Adipocyte (in vitro differentiated cells): Measurements from ENCODE around the gene RERE.

Source experiments
- DNase-seq: peaks from one replicate; pipeline ENCODE4 v3.0.0-alpha.2; 2015; ENCODE audit warnings: low read depth
- H3K27me3 ChIP-seq: replicated peaks from 2 replicates; pipeline ENCODE4 v1.7.0; 2013; ENCODE audit warnings: mild to moderate bottlenecking, low read length, moderate library complexity; ENCODE audit not compliant: control insufficient read depth, insufficient read depth
- H3K36me3 ChIP-seq: 2 replicates; pipeline ENCODE4 v1.7.0; 2013; ENCODE audit warnings: low read length, mild to moderate bottlenecking, moderate library complexity; ENCODE audit not compliant: control insufficient read depth, insufficient read depth, severe bottlenecking
- H3K4me1 ChIP-seq: 2 replicates; pipeline ENCODE4 v1.7.0; 2013; ENCODE audit warnings: mild to moderate bottlenecking, low read length, moderate library complexity; ENCODE audit not compliant: control insufficient read depth, insufficient read depth
- H3K4me3 ChIP-seq: 2 replicates; pipeline ENCODE4 v1.7.0; 2013; ENCODE audit warnings: mild to moderate bottlenecking, low read length, moderate library complexity
- H3K9ac ChIP-seq: 2 replicates; pipeline ENCODE4 v1.7.0; 2013; ENCODE audit warnings: mild to moderate bottlenecking, low read length, moderate library complexity
- H3K9me3 ChIP-seq: 2 replicates; pipeline ENCODE4 v1.7.0; 2013; ENCODE audit warnings: mild to moderate bottlenecking, low read length, moderate library complexity; ENCODE audit not compliant: control insufficient read depth

RERE gene

GRCh38 chr1:8572106-8572505 is 245.3 kb downstream of the RERE start:
- H3K4me3 ChIP-seq: no peak overlapping the region
- H3K9ac ChIP-seq: peak overlapping the region; percentile 71
- DNase-seq: no peak
- no peaks in the 10 kb centered on the region for H3K9me3 ChIP-seq
- no peaks in the 10 kb centered on the region for H3K27me3 ChIP-seq
- H3K36me3 ChIP-seq: no peaks in the 10 kb centered on the region
- peaks cover 19% of the 10 kb centered on the region for H3K4me1 ChIP-seq

GRCh38 chr1:8571200-8571984 is 246.0 kb downstream of the RERE start:
- Histone ChIP-seq H3K4me3 (peak overlapping the region; percentile 24), H3K9ac (peak overlapping the region; percentile 71), H3K36me3 (no peaks in the 10 kb centered on the region), H3K27me3 (no peaks in the 10 kb centered on the region), H3K4me1 (peaks cover 19% of the 10 kb centered on the region), H3K9me3 (no peaks in the 10 kb centered on the region)
- peak; percentile 47 for DNase-seq

DNA sequence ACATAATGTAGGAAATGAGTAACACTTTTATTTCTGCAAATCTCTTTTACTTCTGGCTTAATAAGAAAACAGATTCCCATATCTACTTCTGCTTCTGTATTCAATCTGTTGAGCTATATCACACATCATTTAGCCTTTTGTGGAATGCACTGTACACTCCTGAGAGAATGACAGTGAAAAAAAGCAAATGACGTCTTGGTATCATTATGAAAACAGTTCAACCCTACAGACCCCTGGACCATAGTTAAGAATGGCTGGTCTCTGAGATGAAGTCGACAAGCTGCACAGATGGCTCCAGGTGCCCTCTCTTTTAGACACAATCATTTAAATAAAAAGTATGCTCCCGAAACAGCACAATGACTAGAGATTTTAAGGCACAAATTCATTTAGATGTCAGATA is 247.0 kb downstream of the RERE start:
- Histone ChIP-seq H3K36me3 (no peaks in the 10 kb centered on the region), H3K9me3 (no peaks in the 10 kb centered on the region), H3K4me1 (peaks cover 19% of the 10 kb centered on the region), H3K4me3 (no peak overlapping the region), H3K27me3 (no peaks in the 10 kb centered on the region), H3K9ac (peak overlapping the region; percentile 61)
- DNase-seq: no peak

DNA sequence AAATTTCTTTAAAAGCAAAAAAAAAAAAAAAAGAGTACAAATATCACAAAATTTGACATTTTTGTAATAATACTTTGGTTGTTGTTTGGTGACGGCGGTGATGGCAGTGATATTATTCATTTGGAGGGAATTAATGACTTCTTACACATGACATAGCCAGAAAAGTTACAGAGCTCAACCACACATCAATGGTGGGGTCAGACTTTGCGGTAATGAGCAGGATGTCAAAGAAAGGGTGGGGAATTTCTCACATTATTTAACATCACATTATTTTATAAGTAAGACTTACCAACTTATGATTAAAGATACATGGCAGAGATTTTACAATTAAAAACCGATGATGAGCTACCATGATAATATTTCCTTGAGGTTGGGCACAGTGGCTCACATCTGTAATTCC is 248.2 kb downstream of the RERE start:
- no peak for DNase-seq
- no peak overlapping the region for H3K9ac ChIP-seq
- no peaks in the 10 kb centered on the region for H3K36me3 ChIP-seq
- no peaks in the 10 kb centered on the region for H3K9me3 ChIP-seq
- H3K4me3 ChIP-seq: no peak overlapping the region
- H3K27me3 ChIP-seq: no peaks in the 10 kb centered on the region
- peaks cover 19% of the 10 kb centered on the region for H3K4me1 ChIP-seq

- no peaks in the 10 kb centered on the region for H3K36me3 ChIP-seq
- H3K9me3 ChIP-seq: no peaks in the 10 kb centered on the region
- H3K4me3 ChIP-seq: no peak overlapping the region
- peaks cover 22% of the 10 kb centered on the region for H3K4me1 ChIP-seq
- H3K9ac ChIP-seq: no peak overlapping the region
- no peak for DNase-seq
- no peaks in the 10 kb centered on the region for H3K27me3 ChIP-seq
Measured at GRCh38 chr1:8568837-8569236, 248.6 kb downstream of the RERE start.

DNA sequence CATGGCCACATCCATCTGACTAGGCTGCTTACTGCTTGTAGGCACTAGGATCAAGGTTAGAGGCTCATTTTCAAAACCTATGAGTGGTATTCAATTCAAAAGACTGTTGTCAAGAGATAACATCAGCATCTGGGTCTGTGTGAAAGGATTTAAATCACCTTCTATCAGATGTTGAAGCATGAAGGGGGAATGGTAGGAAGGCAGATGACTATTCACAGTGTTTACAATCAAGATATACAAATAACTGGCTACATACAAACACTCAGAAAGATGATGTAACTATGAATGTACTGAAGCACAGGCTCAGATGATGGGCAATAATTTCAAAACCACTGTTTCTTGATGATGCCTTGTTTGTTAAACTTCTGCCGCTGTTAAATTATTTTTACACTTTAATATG is 250.3 kb downstream of the RERE start:
- H3K4me1 ChIP-seq: peaks cover 32% of the 10 kb centered on the region
- no peaks in the 10 kb centered on the region for H3K9me3 ChIP-seq
- no peaks in the 10 kb centered on the region for H3K27me3 ChIP-seq
- no peaks in the 10 kb centered on the region for H3K36me3 ChIP-seq
- H3K4me3 ChIP-seq: no peak overlapping the region
- peak; percentile 20 for DNase-seq
- H3K9ac ChIP-seq: no peak overlapping the region

DNA sequence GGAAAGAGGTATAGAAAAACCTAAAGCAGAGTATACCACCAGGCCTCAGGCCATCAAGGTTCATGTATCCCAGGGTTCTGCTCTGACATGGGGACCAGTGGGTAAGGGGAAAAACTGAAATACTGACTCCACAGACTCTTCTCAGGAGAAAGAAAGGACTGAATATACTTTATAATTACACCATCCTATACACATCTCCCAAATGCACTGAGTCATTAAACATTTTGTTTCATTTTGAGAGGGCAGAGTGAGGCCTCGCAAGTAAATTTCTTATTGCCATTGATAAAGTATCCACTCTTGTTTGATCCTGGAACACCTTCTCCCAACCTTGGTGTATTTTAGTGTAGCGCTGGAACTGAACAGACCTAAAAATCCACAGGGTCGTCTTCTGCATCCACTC is 251.6 kb downstream of the RERE start:
- no peak for DNase-seq
- Histone ChIP-seq H3K4me1 (peaks cover 21% of the 10 kb centered on the region), H3K27me3 (no peaks in the 10 kb centered on the region), H3K9me3 (no peaks in the 10 kb centered on the region), H3K9ac (no peak overlapping the region), H3K36me3 (no peaks in the 10 kb centered on the region), H3K4me3 (no peak overlapping the region)

DNA sequence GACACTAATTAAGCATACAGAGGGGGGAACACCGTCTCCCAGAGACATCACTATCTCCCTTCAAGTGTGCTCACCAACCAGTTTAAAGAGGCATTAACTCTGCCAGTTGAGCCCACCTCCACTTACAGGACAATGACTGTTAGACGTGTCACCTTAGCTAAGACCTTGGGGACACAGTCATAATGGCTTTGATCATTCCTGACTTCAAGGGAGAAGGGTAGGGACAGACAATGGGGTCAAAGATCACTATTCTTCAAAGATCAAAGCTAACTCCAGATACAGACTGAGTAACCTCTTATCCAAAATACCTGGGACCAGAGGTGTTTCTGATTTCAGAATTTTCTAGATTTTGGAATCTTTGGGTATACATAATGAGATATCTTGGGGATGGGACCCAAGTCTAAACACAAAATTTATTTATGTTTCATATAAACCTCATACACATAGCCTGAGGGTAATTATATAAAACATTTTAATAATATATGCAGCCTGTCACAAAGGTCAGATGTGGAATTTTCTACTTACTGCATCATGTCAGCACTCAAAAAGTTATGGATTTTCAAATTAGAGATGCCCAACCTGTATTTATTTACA is 253.4 kb downstream of the RERE start:
- Histone ChIP-seq H3K27me3 (no peaks in the 10 kb centered on the region), H3K4me1 (peaks cover 24% of the 10 kb centered on the region), H3K9me3 (no peaks in the 10 kb centered on the region), H3K4me3 (no peak overlapping the region), H3K36me3 (no peaks in the 10 kb centered on the region), H3K9ac (no peak overlapping the region)
- no peak for DNase-seq

DNA sequence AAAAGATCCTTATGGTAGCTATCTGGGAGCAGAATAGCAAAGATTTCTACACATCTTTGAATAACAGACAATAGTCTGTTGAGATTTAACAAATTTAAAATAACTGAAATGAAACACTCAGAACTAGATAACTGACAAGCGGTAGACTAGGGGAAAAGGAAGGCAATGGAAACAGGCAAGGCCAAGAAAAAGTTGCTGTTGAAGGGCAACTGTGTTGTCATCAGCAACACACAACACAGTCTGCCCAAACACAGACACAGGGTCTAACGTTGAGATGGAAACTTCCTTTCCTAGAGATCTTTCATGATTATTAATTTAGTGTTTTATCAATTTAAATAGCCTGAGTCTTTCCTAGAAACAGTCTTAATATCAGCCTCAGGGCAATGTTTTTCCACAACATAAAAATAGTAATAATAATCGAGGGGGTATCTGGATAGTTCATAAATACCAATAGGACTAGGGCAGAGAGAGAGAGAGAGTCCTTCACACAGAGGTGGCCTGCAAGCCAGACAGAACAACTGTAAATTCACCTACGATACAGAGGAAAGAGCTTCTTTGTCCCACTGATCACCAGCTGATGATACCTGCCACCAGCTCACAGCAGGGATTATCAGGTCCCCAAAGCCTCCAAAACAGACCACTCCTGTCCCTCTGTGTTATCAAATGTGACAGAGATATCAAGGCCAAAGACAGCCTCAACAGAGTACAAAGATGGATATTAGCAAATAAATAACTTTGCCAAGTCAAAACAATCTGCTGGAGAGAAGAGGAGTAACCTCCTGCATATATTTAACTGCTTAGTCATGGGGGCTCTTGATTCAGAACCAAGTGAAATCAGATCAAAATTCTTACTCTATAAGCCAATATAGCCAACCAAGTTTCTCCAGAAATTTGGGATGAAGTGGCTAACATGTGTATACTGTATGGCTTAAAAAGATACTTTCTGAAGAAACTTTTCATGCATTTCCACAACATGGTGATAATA is 254.3 kb downstream of the RERE start:
- H3K9ac ChIP-seq: peak overlapping the region; percentile 29
- DNase-seq: peak; percentile 47
- no peaks in the 10 kb centered on the region for H3K9me3 ChIP-seq
- H3K4me3 ChIP-seq: no peak overlapping the region
- H3K4me1 ChIP-seq: peaks cover 24% of the 10 kb centered on the region
- no peaks in the 10 kb centered on the region for H3K36me3 ChIP-seq
- H3K27me3 ChIP-seq: no peaks in the 10 kb centered on the region

DNA sequence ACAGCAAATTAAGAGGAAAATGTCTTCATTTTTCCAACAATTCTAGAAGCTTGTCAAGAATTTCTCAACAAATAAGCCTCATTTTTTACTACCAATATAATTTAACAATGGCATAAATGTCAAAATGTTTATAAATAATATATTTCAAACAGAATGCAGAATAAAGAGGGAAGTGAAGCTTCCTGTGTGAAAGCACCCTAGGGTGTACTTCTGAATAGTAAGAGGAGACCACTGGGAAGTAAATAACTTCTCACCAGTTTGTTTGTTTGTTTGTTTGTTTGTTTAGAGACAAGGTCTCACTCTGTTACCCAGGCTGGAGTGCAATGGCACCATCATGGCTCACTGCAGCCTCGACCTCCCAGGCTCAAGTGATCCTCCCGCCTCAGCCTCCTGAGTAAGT is 255.2 kb downstream of the RERE start:
- peaks cover 24% of the 10 kb centered on the region for H3K4me1 ChIP-seq

More for the DNA sequence above, 255.2 kb downstream of the RERE start:
- no peak for DNase-seq
- H3K4me3 ChIP-seq: no peak overlapping the region
- H3K36me3 ChIP-seq: no peaks in the 10 kb centered on the region
- no peak overlapping the region for H3K9ac ChIP-seq
- H3K9me3 ChIP-seq: no peaks in the 10 kb centered on the region
- H3K27me3 ChIP-seq: no peaks in the 10 kb centered on the region
